ENCODE results near the gene SMCHD1.
"Not testable (repeated sequence)": the region's sequence is repeated elsewhere in the genome, so short reads cannot be mapped to it uniquely, and the experiment has no call there.

Gene SMCHD1

GRCh38 chr18:2848247-2849246 lies 193.0 kb downstream of the SMCHD1 start:
- in situ Hi-C loops (cut with MboI; ENCODE audit: low sequenced_read_pairs): no loop called here

GRCh38 chr18:2850816-2851215 lies 195.3 kb downstream of the SMCHD1 start:
- in situ Hi-C loops (cut with MboI; ENCODE audit: low sequenced_read_pairs): no loop called here

GRCh38 chr18:2851771-2852170 lies 196.2 kb downstream of the SMCHD1 start:
- in situ Hi-C loops (cut with MboI; ENCODE audit: low sequenced_read_pairs): no loop called here

GRCh38 chr18:2852460-2852859 lies 196.9 kb downstream of the SMCHD1 start:
- in situ Hi-C loops (cut with MboI; ENCODE audit: low sequenced_read_pairs): not testable (repeated sequence)

GRCh38 chr18:2853173-2853925 lies 197.8 kb downstream of the SMCHD1 start:
- in situ Hi-C loops (cut with MboI; ENCODE audit: low sequenced_read_pairs): no loop called here

GRCh38 chr18:2853926-2854664 lies 198.6 kb downstream of the SMCHD1 start:
- in situ Hi-C loops (cut with MboI; ENCODE audit: low sequenced_read_pairs): no loop called here

All from HL-60/S4 (cell line).